Measurements from ENCODE around the gene STARD9.

DNA sequence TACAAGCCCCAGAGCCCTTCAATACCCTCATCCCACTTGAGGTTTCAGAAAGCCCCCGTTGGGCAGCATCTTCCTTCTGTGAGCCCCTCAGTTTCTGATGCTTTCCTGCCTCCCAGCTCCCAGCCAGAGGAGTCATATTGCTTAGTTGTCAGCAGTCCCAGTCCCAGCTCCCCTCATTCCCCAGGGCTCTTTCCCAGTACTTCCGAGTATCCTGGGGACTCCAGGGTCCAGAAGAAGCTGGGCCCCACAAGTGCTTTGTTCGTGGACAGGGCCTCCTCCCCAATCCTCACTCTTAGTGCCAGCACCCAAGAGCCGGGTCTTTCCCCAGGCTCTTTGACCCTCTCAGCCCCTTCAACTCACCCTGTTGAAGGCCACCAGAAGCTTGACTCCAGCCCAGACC is 117.6 kb downstream of the STARD9 start:
- TF ChIP-seq POLR2A (IDR thresholded peaks at IDR 0.05; ENCODE audit: extremely low read depth, insufficient read length): no peak
- TF ChIP-seq, protein P1, sequence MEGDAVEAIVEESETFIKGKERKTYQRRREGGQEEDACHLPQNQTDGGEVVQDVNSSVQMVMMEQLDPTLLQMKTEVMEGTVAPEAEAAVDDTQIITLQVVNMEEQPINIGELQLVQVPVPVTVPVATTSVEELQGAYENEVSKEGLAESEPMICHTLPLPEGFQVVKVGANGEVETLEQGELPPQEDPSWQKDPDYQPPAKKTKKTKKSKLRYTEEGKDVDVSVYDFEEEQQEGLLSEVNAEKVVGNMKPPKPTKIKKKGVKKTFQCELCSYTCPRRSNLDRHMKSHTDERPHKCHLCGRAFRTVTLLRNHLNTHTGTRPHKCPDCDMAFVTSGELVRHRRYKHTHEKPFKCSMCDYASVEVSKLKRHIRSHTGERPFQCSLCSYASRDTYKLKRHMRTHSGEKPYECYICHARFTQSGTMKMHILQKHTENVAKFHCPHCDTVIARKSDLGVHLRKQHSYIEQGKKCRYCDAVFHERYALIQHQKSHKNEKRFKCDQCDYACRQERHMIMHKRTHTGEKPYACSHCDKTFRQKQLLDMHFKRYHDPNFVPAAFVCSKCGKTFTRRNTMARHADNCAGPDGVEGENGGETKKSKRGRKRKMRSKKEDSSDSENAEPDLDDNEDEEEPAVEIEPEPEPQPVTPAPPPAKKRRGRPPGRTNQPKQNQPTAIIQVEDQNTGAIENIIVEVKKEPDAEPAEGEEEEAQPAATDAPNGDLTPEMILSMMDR (IDR thresholded peaks at IDR 0.05; ENCODE audit: low read depth, low read length): no peak
- TF ChIP-seq, protein P2, sequence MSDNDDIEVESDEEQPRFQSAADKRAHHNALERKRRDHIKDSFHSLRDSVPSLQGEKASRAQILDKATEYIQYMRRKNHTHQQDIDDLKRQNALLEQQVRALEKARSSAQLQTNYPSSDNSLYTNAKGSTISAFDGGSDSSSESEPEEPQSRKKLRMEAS (IDR thresholded peaks at IDR 0.05; ENCODE audit: low read depth, low read length): no peak
